H1 (cell line): Measurements from ENCODE around the gene FEM1C. TPM values are rescaled to one million over a fixed set of nuclear protein-coding genes. Genes with fewer than 3 reads are reported as not detected.

Experiments used
- CHD1 ChIP-seq: IDR thresholded peaks from 2 replicates; pipeline ENCODE4 v1.6.1; 2012; ENCODE audit warnings: low read depth, low read length, improper control_type of control experiment
- JUN ChIP-seq: IDR thresholded peaks from 2 replicates; pipeline ENCODE4 v1.6.1; 2011; ENCODE audit warnings: low read depth, mild to moderate bottlenecking, improper control_type of control experiment, low read length
- KDM5A ChIP-seq: fragments of 200-600 bp; IDR thresholded peaks from 2 replicates; pipeline ENCODE4 v1.7.1; 2012; ENCODE audit warnings: mild to moderate bottlenecking, low read length, inconsistent platforms, mixed read lengths
- MAFK ChIP-seq: IDR thresholded peaks from 2 replicates; pipeline ENCODE4 v1.6.1; 2012; ENCODE audit warnings: low read depth, mild to moderate bottlenecking, improper control_type of control experiment, low read length
- polyA plus RNA-seq, 7 experiments: library from polyadenylated mRNA; depleted of rRNA in 3 of 7; stranded (reverse) in 5 of 7; unstranded in 2 of 7; fragments of >200 nt in 5 of 7; fragments of 200-250 nt in 2 of 7; gene quantifications; 1 replicate in 5 of 7; 2 replicates in 1 of 7; 4 replicates in 1 of 7; pipeline versions ENCODE4 v1.2.1 to v1.2.3, GENCODE V29; 2011 to 2013; ENCODE audit warnings: missing spikeins in 2 of 7, mixed read lengths in 2 of 7
- total RNA-seq: library from RNA; stranded (reverse); fragmentation: NEBNext Ultra II Directional; extraction: Animal tissue kit (Norgen Biotek cat#: 25700); gene quantifications from 2 replicates; pipeline ENCODE4 v1.2.1, GENCODE V29; 2021
- TF ChIP-seq, protein P1 (sequence below): fragments of 300-600 bp; sonication (generic); IDR thresholded peaks from 2 replicates; pipeline ENCODE4 v1.7.1; 2012; ENCODE audit warnings: low read length, moderate library complexity, mild to moderate bottlenecking, inconsistent platforms; ENCODE audit not compliant: insufficient replicate concordance
- TF ChIP-seq, protein P2 (sequence below), 3 experiments: IDR thresholded peaks; 1 replicate in 2 of 3; 2 replicates in 1 of 3; pipeline versions ENCODE4 v1.5.1 to v1.6.1; 2011; ENCODE audit warnings: low read length in 3 of 3, mild to moderate bottlenecking in 3 of 3, inconsistent platforms in 2 of 3, low read depth in 1 of 3, moderate library complexity in 1 of 3; ENCODE audit not compliant: insufficient read depth in 1 of 3; ENCODE audit errors: control extremely low read depth in 1 of 3

Gene FEM1C
- total and polyA plus RNA-seq, 2 of the 8 experiments (the other 6 are each of a cell fraction or from before 2014, with no cell fraction given) = 4.4 to 17.7 TPM

DNA sequence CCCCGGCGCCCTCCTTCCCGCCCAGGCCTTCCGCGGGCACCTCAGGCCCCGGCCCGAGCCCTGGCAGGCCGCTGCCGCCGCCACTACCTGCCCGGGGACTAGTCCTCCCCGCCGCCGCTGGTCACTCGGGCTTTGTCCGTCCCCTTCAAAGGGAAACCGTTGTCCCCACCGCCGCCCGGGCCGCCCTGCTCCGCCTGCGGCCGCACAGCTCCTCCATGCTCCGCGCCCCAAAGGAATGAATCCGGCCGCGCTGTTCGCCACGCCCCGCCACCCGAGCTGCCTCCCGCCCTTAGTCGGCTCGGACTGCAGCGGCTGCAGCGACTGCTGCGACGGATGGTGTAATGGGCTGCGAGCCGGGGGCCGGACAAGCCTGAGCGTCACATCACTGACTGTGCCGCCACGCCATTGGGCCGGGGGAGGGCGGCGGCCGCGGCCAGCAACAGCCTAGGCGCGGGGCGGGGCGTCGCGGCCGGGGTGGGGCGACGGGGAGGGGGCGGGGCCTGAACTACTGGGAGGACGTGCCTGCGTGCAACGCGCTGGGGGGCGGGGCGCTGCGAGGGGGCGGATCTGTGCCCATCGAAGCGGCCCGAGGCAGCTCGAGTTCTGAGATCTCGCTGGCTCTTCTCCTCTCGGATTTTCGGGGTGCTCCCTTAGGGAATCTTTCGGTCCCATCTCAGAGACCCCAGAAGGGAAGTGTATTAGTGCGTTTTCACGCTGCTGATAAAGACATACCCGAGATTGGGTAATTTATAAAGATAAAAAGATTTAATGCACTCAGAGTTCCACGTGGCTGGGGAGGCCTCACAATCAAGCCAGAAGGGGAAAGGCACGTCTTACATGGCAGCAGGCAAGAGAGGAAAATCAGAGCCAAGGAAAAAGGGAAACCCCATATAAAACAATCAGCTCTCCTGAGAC lies at the start of gene FEM1C (continued):
- TF ChIP-seq, protein P1, sequence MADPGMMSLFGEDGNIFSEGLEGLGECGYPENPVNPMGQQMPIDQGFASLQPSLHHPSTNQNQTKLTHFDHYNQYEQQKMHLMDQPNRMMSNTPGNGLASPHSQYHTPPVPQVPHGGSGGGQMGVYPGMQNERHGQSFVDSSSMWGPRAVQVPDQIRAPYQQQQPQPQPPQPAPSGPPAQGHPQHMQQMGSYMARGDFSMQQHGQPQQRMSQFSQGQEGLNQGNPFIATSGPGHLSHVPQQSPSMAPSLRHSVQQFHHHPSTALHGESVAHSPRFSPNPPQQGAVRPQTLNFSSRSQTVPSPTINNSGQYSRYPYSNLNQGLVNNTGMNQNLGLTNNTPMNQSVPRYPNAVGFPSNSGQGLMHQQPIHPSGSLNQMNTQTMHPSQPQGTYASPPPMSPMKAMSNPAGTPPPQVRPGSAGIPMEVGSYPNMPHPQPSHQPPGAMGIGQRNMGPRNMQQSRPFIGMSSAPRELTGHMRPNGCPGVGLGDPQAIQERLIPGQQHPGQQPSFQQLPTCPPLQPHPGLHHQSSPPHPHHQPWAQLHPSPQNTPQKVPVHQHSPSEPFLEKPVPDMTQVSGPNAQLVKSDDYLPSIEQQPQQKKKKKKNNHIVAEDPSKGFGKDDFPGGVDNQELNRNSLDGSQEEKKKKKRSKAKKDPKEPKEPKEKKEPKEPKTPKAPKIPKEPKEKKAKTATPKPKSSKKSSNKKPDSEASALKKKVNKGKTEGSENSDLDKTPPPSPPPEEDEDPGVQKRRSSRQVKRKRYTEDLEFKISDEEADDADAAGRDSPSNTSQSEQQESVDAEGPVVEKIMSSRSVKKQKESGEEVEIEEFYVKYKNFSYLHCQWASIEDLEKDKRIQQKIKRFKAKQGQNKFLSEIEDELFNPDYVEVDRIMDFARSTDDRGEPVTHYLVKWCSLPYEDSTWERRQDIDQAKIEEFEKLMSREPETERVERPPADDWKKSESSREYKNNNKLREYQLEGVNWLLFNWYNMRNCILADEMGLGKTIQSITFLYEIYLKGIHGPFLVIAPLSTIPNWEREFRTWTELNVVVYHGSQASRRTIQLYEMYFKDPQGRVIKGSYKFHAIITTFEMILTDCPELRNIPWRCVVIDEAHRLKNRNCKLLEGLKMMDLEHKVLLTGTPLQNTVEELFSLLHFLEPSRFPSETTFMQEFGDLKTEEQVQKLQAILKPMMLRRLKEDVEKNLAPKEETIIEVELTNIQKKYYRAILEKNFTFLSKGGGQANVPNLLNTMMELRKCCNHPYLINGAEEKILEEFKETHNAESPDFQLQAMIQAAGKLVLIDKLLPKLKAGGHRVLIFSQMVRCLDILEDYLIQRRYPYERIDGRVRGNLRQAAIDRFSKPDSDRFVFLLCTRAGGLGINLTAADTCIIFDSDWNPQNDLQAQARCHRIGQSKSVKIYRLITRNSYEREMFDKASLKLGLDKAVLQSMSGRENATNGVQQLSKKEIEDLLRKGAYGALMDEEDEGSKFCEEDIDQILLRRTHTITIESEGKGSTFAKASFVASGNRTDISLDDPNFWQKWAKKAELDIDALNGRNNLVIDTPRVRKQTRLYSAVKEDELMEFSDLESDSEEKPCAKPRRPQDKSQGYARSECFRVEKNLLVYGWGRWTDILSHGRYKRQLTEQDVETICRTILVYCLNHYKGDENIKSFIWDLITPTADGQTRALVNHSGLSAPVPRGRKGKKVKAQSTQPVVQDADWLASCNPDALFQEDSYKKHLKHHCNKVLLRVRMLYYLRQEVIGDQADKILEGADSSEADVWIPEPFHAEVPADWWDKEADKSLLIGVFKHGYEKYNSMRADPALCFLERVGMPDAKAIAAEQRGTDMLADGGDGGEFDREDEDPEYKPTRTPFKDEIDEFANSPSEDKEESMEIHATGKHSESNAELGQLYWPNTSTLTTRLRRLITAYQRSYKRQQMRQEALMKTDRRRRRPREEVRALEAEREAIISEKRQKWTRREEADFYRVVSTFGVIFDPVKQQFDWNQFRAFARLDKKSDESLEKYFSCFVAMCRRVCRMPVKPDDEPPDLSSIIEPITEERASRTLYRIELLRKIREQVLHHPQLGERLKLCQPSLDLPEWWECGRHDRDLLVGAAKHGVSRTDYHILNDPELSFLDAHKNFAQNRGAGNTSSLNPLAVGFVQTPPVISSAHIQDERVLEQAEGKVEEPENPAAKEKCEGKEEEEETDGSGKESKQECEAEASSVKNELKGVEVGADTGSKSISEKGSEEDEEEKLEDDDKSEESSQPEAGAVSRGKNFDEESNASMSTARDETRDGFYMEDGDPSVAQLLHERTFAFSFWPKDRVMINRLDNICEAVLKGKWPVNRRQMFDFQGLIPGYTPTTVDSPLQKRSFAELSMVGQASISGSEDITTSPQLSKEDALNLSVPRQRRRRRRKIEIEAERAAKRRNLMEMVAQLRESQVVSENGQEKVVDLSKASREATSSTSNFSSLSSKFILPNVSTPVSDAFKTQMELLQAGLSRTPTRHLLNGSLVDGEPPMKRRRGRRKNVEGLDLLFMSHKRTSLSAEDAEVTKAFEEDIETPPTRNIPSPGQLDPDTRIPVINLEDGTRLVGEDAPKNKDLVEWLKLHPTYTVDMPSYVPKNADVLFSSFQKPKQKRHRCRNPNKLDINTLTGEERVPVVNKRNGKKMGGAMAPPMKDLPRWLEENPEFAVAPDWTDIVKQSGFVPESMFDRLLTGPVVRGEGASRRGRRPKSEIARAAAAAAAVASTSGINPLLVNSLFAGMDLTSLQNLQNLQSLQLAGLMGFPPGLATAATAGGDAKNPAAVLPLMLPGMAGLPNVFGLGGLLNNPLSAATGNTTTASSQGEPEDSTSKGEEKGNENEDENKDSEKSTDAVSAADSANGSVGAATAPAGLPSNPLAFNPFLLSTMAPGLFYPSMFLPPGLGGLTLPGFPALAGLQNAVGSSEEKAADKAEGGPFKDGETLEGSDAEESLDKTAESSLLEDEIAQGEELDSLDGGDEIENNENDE = no peak
- TF ChIP-seq, protein P2, sequence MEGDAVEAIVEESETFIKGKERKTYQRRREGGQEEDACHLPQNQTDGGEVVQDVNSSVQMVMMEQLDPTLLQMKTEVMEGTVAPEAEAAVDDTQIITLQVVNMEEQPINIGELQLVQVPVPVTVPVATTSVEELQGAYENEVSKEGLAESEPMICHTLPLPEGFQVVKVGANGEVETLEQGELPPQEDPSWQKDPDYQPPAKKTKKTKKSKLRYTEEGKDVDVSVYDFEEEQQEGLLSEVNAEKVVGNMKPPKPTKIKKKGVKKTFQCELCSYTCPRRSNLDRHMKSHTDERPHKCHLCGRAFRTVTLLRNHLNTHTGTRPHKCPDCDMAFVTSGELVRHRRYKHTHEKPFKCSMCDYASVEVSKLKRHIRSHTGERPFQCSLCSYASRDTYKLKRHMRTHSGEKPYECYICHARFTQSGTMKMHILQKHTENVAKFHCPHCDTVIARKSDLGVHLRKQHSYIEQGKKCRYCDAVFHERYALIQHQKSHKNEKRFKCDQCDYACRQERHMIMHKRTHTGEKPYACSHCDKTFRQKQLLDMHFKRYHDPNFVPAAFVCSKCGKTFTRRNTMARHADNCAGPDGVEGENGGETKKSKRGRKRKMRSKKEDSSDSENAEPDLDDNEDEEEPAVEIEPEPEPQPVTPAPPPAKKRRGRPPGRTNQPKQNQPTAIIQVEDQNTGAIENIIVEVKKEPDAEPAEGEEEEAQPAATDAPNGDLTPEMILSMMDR (IDR thresholded peaks at IDR 0.05; ENCODE audit: control extremely low read depth in 1 of 3, insufficient read depth in 1 of 3, low read depth in 1 of 3, low read length in 3 of 3) = no peak
- TF ChIP-seq MAFK (no peak), KDM5A (no peak), JUN (no peak), CHD1 (no peak)
